ENCODE data around the gene SLC25A20. TPM values are rescaled to one million over a fixed set of nuclear protein-coding genes. Genes with fewer than 3 reads are reported as not detected.

The SLC25A20 gene
- total and polyA plus RNA-seq, 8 donors = 12.2 to 24.7 (median 13.7) TPM

- H3K27ac ChIP-seq = no peak overlapping the region
- ATAC-seq (no peak), DNase-seq (no peak)
- H3K4me3 ChIP-seq = no peak overlapping the region
- peaks cover 0 to 81% of the 10 kb centered on the region in 2 donors for H3K36me3 ChIP-seq
- no peaks in the 10 kb centered on the region for H3K27me3 ChIP-seq
- no peaks in the 10 kb centered on the region for H3K4me1 ChIP-seq
- intact Hi-C loops (cut with DNase I) = no loop called here
- H3K9me3 ChIP-seq = no peaks in the 10 kb centered on the region
- TF ChIP-seq, protein P1, sequence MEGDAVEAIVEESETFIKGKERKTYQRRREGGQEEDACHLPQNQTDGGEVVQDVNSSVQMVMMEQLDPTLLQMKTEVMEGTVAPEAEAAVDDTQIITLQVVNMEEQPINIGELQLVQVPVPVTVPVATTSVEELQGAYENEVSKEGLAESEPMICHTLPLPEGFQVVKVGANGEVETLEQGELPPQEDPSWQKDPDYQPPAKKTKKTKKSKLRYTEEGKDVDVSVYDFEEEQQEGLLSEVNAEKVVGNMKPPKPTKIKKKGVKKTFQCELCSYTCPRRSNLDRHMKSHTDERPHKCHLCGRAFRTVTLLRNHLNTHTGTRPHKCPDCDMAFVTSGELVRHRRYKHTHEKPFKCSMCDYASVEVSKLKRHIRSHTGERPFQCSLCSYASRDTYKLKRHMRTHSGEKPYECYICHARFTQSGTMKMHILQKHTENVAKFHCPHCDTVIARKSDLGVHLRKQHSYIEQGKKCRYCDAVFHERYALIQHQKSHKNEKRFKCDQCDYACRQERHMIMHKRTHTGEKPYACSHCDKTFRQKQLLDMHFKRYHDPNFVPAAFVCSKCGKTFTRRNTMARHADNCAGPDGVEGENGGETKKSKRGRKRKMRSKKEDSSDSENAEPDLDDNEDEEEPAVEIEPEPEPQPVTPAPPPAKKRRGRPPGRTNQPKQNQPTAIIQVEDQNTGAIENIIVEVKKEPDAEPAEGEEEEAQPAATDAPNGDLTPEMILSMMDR (IDR thresholded peaks at IDR 0.05) = no peak
Measured at GRCh38 chr3:48881652-48882114, 17.0 kb downstream of the SLC25A20 start.

- Histone ChIP-seq H3K9me3 (no peaks in the 10 kb centered on the region), H3K4me1 (no peaks in the 10 kb centered on the region), H3K27ac (no peak overlapping the region), H3K4me3 (no peak overlapping the region), H3K27me3 (no peaks in the 10 kb centered on the region), H3K36me3 (peaks cover 0 to 77% of the 10 kb centered on the region in 2 donors)
- intact Hi-C loops (cut with DNase I) = no loop called here
- no peak for ATAC-seq
- TF ChIP-seq, protein P1 (IDR thresholded peaks at IDR 0.05) = no peak
- no peak for DNase-seq
Measured at GRCh38 chr3:48881006-48881405, 17.7 kb downstream of the SLC25A20 start.

DNA sequence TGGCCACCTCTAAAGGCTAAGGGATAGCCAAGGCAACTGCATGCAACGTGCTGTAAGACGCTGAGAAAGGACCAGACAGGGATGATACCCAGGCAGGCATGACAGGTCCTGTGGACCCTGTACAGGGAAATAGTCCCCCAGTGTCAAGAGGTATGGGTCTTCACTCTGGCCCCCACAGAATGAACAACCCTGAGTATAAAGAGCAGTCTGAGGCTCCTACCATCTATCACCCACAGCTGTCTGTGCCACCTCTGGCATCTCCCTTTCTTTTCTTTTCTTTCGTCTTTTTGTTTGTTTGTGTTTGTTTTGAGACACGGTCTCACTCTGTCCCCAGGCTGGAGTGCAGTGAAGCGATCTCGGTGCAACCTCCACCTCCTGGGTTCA lies 18.7 kb downstream of the SLC25A20 start:
- no peaks in the 10 kb centered on the region for H3K27me3 ChIP-seq
- no peaks in the 10 kb centered on the region for H3K4me1 ChIP-seq
- intact Hi-C loops (cut with DNase I) = no loop called here
- peaks cover 0 to 80% of the 10 kb centered on the region in 2 donors for H3K36me3 ChIP-seq
- TF ChIP-seq, protein P1 (IDR thresholded peaks at IDR 0.05) = no peak
- no peaks in the 10 kb centered on the region for H3K9me3 ChIP-seq
- DNase-seq = peak in 1 of 4 donors; percentile 1
- H3K4me3 ChIP-seq = no peak overlapping the region
- no peak for ATAC-seq
- no peak overlapping the region for H3K27ac ChIP-seq

DNA sequence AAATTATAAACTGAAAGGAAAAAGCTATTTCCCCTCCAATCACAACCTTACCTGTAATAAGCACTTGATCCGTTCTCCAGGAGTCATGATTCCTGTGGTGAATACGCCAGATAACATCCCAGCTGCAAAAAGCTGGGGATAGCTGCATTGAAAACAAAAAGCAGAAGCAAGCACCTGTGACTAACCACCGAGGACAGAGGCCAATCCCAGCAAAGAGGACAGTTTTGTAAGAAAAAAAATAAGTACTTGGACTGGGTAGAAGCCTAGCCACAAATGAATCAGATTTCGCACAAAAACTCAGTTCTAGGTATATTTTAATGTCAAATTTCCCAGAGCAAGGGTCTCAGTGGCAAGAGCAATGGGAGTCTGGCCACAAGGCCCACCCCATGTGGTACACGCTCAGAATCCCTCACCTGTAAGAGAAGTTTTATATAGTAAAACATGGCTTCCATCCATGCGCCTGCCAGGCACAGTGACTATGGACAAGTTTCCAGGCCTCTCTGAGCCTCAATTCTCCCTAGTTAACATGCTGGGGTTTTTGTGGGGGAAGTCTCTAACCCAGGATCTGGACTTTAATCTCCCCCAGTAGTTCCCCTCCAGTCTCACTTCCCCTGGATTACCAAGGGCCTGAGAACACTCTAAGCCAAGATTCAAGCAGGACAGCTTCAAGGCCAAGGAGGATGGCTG lies 19.2 kb downstream of the SLC25A20 start:
- intact Hi-C loops (cut with DNase I) = no loop called here
- Histone ChIP-seq H3K4me1 (no peaks in the 10 kb centered on the region), H3K27me3 (no peaks in the 10 kb centered on the region), H3K36me3 (peaks cover 0 to 76% of the 10 kb centered on the region in 2 donors), H3K27ac (no peak overlapping the region), H3K9me3 (no peaks in the 10 kb centered on the region), H3K4me3 (no peak overlapping the region)
- ATAC-seq = no peak
- DNase-seq = no peak
- TF ChIP-seq, protein P1 (IDR thresholded peaks at IDR 0.05) = no peak

GRCh38 chr3:48877671-48878070 lies 21.0 kb downstream of the SLC25A20 start:
- no peaks in the 10 kb centered on the region for H3K4me1 ChIP-seq
- intact Hi-C loops (cut with DNase I) = no loop called here
- peaks cover 0 to 74% of the 10 kb centered on the region in 2 donors for H3K36me3 ChIP-seq
- TF ChIP-seq, protein P1 (IDR thresholded peaks at IDR 0.05) = no peak
- DNase-seq (no peak), ATAC-seq (no peak)
- no peaks in the 10 kb centered on the region for H3K27me3 ChIP-seq
- no peak overlapping the region for H3K27ac ChIP-seq
- no peaks in the 10 kb centered on the region for H3K9me3 ChIP-seq
- H3K4me3 ChIP-seq = no peak overlapping the region
